SK-N-SH (cell line): ENCODE data around the gene PAX2. TPM values are rescaled to one million over a fixed set of nuclear protein-coding genes. Genes with fewer than 3 reads are reported as not detected.

Source experiments
- CTCF ChIA-PET: fragments of 300-600, 350-600 bp; formaldehyde crosslinking; extraction: SDS; loops from one replicate; lab custom pipeline; 2021; lab: Yijun Ruan, JAX
- POLR2A ChIA-PET: fragments of 350-600 bp; sonication (Branson Sonifier 250); formaldehyde crosslinking; extraction: SDS; loops from one replicate; lab custom pipeline; 2020; ENCODE audit warnings: antibody characterized with exemption, inconsistent platforms; lab: Yijun Ruan, JAX
- DNase-seq: peaks from one replicate; pipeline ENCODE4 v3.0.0; 2012
- H2AFZ ChIP-seq: fragments of 200-600 bp; sonication (generic); 2 replicates; pipeline ENCODE4 v1.8.1; 2016; ENCODE audit warnings: antibody characterized with exemption, mild to moderate bottlenecking, low read depth
- H3F3A ChIP-seq: fragments of 200-600 bp; sonication (generic); replicated peaks from 2 replicates; pipeline ENCODE3; 2016; ENCODE audit warnings: antibody characterized with exemption, mild to moderate bottlenecking; ENCODE audit not compliant: insufficient read depth
- H3K27ac ChIP-seq, 2 experiments: fragments of 200-500 bp in 1 of 2; fragments of 200-600 bp in 1 of 2; sonication (Bioruptor generic) in 1 of 2; sonication (generic), shearing (Covaris generic) in 1 of 2; 2 replicates each; pipeline versions ENCODE4 v1.5.1 to v1.6.1; 2014 to 2016; ENCODE audit warnings: low read depth in 2 of 2, inconsistent platforms in 1 of 2, low read length in 1 of 2, mild to moderate bottlenecking in 1 of 2, mixed read lengths in 1 of 2
- H3K27me3 ChIP-seq: fragments of 200-600 bp; sonication (generic), shearing (Covaris generic); 2 replicates; pipeline ENCODE4 v1.6.1; 2016; ENCODE audit warnings: mixed run types; ENCODE audit not compliant: insufficient read depth
- H3K36me3 ChIP-seq, 2 experiments: fragments of 200-500 bp in 1 of 2; fragments of 200-600 bp in 1 of 2; sonication (Bioruptor generic) in 1 of 2; sonication (generic) in 1 of 2; replicated peaks in 1 of 2; 2 replicates each; pipeline versions ENCODE3 to v1.5.1; 2014 to 2016; ENCODE audit warnings: low read length in 1 of 2, mild to moderate bottlenecking in 1 of 2; ENCODE audit not compliant: insufficient read depth in 2 of 2, control insufficient read depth in 1 of 2
- H3K4me1 ChIP-seq, 2 experiments: fragments of 200-500 bp in 1 of 2; fragments of 200-600 bp in 1 of 2; sonication (Bioruptor generic) in 1 of 2; sonication (generic), shearing (Covaris generic) in 1 of 2; 2 replicates each; pipeline versions ENCODE4 v1.5.1 to v1.6.1; 2014 to 2016; ENCODE audit warnings: low read depth in 1 of 2, low read length in 1 of 2, mixed run types in 1 of 2; ENCODE audit not compliant: insufficient read depth in 2 of 2, control insufficient read depth in 1 of 2
- H3K4me2 ChIP-seq: fragments of 200-600 bp; sonication (generic), shearing (Covaris generic); 2 replicates; pipeline ENCODE4 v1.6.1; 2017; ENCODE audit warnings: mixed run types
- H3K4me3 ChIP-seq, 2 experiments: fragments of 200-500 bp in 1 of 2; fragments of 200-600 bp in 1 of 2; sonication (Bioruptor generic) in 1 of 2; sonication (generic), shearing (Covaris generic) in 1 of 2; 2 replicates each; pipeline versions ENCODE4 v1.5.1 to v1.8.1; 2014 to 2016; ENCODE audit warnings: low read depth in 2 of 2, inconsistent platforms in 1 of 2, low read length in 1 of 2, mild to moderate bottlenecking in 1 of 2, mixed read lengths in 1 of 2, moderate library complexity in 1 of 2
- H3K79me2 ChIP-seq: fragments of 200-600 bp; sonication (generic); 2 replicates; pipeline ENCODE4 v1.8.1; 2017; ENCODE audit warnings: mild to moderate bottlenecking; ENCODE audit not compliant: insufficient read depth
- H3K9ac ChIP-seq: fragments of 200-600 bp; sonication (generic); 2 replicates; pipeline ENCODE4 v1.6.1; 2017; ENCODE audit warnings: mixed run types
- H3K9me2 ChIP-seq: fragments of 200-600 bp; sonication (generic); 2 replicates; pipeline ENCODE4 v1.6.1; 2017; ENCODE audit warnings: mixed run types
- H3K9me3 ChIP-seq: fragments of 200-600 bp; sonication (generic); 2 replicates; pipeline ENCODE4 v1.6.1; 2017; ENCODE audit warnings: mixed run types, mild to moderate bottlenecking, moderate library complexity
- H4K20me1 ChIP-seq: fragments of 200-600 bp; sonication (generic); 2 replicates; pipeline ENCODE4 v1.6.1; 2017; ENCODE audit warnings: mild to moderate bottlenecking, mixed run types; ENCODE audit not compliant: insufficient read depth
- ELF1 ChIP-seq: IDR thresholded peaks from 2 replicates; pipeline ENCODE4 v1.4.0; 2012
- EZH2phosphoT487 ChIP-seq: fragments of 200-600 bp; sonication (generic); IDR thresholded peaks from 2 replicates; pipeline ENCODE4 v1.6.1; 2017; ENCODE audit warnings: low read depth, mixed run types, mild to moderate bottlenecking, antibody characterized with exemption, moderate library complexity, borderline replicate concordance
- FOSL2 ChIP-seq: IDR thresholded peaks from 2 replicates; pipeline ENCODE4 v1.4.0; 2012; ENCODE audit warnings: low read depth, mild to moderate bottlenecking, moderate library complexity, borderline replicate concordance
- FOXJ3 ChIP-seq: sonication (generic); formaldehyde crosslinking; IDR thresholded peaks from 2 replicates; pipeline ENCODE4 v1.5.1; 2020; ENCODE audit warnings: mild to moderate bottlenecking, missing genetic modification reagents
- GABPA ChIP-seq: IDR thresholded peaks from 2 replicates; pipeline ENCODE4 v1.4.0; 2012; ENCODE audit warnings: low read depth, mild to moderate bottlenecking
- GATA2 ChIP-seq: sonication (generic); formaldehyde crosslinking; IDR thresholded peaks from 2 replicates; pipeline ENCODE4 v1.5.0; 2020; ENCODE audit warnings: mild to moderate bottlenecking, missing genetic modification reagents
- JUND ChIP-seq: IDR thresholded peaks from 2 replicates; pipeline ENCODE4 v1.4.0; 2012
- MXI1 ChIP-seq: IDR thresholded peaks from 2 replicates; pipeline ENCODE4 v1.6.1; 2012; ENCODE audit warnings: mild to moderate bottlenecking, low read depth, low read length, improper control_type of control experiment
- NRF1 ChIP-seq: IDR thresholded peaks from 2 replicates; pipeline ENCODE4 v1.6.1; 2012; ENCODE audit warnings: low read depth, mild to moderate bottlenecking, low read length
- POLR2AphosphoS5 ChIP-seq: IDR thresholded peaks from 2 replicates; pipeline ENCODE4 v1.6.1; 2012; ENCODE audit warnings: low read depth, low read length
- RXRA ChIP-seq: IDR thresholded peaks from 2 replicates; pipeline ENCODE4 v1.4.0; 2012; ENCODE audit warnings: low read depth, mild to moderate bottlenecking, borderline replicate concordance
- SIN3A ChIP-seq: IDR thresholded peaks from 2 replicates; pipeline ENCODE4 v1.6.1; 2012; ENCODE audit warnings: low read depth, mild to moderate bottlenecking, low read length, moderate library complexity, borderline replicate concordance
- SMC3 ChIP-seq: IDR thresholded peaks from 2 replicates; pipeline ENCODE4 v1.6.1; 2012; ENCODE audit warnings: low read depth, low read length, improper control_type of control experiment
- TCF12 ChIP-seq: IDR thresholded peaks from 2 replicates; pipeline ENCODE4 v1.4.0; 2012
- TEAD4 ChIP-seq: IDR thresholded peaks from 2 replicates; pipeline ENCODE4 v1.4.0; 2012; ENCODE audit warnings: mild to moderate bottlenecking, borderline replicate concordance; ENCODE audit not compliant: insufficient read depth
- WGBS: methylation state at CpG from one replicate; pipeline ENCODE4 v1.1.6; 2017; ENCODE audit warnings: low lambda C conversion rate; 5-methylcytosine and 5-hydroxymethylcytosine counted together
- polyA plus RNA-seq, 3 experiments: library from polyadenylated mRNA; depleted of rRNA; stranded (reverse); fragments of >200 nt; gene quantifications; 2 replicates each; pipeline ENCODE4 v1.2.3, GENCODE V29; 2012
- TF ChIP-seq, protein P1 (sequence below): fragments of 150-350 bp; IDR thresholded peaks from 2 replicates; pipeline ENCODE4 v1.6.1; 2017; ENCODE audit warnings: antibody characterized with exemption, low read length, low read depth, borderline replicate concordance
- TF ChIP-seq, protein P2 (sequence below): IDR thresholded peaks from 2 replicates; pipeline ENCODE4 v1.4.0; 2012; ENCODE audit warnings: low read depth, borderline replicate concordance
- TF ChIP-seq, protein P3 (sequence below): fragments of 200-600 bp; sonication (generic); IDR thresholded peaks from 2 replicates; pipeline ENCODE4 v1.6.1; 2017; ENCODE audit warnings: antibody characterized with exemption, mild to moderate bottlenecking, moderate library complexity
- TF ChIP-seq, protein P4 (sequence below): IDR thresholded peaks from 2 replicates; pipeline ENCODE4 v1.4.0; 2012; ENCODE audit warnings: low read depth, borderline replicate concordance

Gene PAX2
- polyA plus RNA-seq, 1 of the 3 experiments (the other 2 are of a cell fraction), result not detected

DNA sequence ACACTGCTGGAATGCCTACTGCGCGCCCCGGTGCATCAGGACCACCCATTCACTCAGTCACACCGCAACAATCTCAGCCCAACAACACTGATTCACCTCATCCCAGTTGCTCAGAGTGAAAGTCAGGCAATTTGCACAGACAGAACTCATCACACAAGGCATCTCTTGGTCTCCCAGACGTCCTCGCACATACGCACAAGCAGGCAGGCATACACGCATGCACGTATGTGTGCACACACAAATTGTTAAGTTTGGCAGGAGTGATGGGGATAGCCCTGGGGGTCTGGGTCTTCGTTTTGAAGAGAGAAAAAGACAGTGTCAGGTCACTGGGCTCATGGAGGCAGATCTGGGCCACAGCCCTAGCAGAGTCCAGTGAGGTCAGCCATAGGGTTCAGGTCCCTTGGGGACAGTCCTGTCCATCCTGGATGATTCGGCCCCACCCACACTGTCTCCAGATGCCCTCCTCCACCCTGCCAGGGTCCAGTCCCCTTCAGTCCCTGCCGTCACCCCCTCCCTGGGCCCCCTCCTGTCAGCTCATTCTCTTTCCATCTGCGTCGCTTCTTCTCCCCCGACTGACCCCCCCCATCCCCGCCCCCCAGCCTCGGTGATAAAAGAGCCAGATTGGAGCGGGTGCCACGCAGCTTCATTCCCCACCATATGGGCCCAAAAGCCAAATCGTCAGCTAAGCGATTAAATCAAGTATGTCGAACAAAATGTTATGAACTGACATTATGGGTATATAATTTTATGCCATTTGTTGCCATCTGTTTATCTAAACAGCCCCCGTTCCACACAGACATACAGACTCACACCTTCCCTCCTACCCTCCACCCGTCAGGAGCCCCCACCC, 118.9 kb downstream of the PAX2 start:
- Histone ChIP-seq H3K4me3 (no peak overlapping the region), H3F3A (no peaks in the 10 kb centered on the region), H3K36me3 (no peaks in the 10 kb centered on the region), H4K20me1 (no peaks in the 10 kb centered on the region), H3K9me3 (no peaks in the 10 kb centered on the region), H3K4me2 (no peak overlapping the region), H3K27me3 (peaks cover 33% of the 10 kb centered on the region), H3K9ac (no peak overlapping the region), H3K4me1 (no peaks in the 10 kb centered on the region; a peak in 1 of 4 replicates), H3K27ac (no peak overlapping the region), H3K9me2 (no peaks in the 10 kb centered on the region), H2AFZ (no peak overlapping the region), H3K79me2 (no peaks in the 10 kb centered on the region)
- POLR2A ChIA-PET, result no interaction called here
- CTCF ChIA-PET, result interaction anchor here (1.0 to 1.7 kb wide), 3 partner anchors 14 to 302 kb away, joined by 3 to 6 read pairs (median 5); no protein-coding TSS in a partner anchor
- DNase-seq, result no peak
- 65% methylated on average over 24 of the region's 24 CpGs for WGBS
- TF ChIP-seq JUND (no peak), TCF12 (no peak), NRF1 (no peak), SIN3A (no peak), RXRA (no peak), FOSL2 (no peak), ELF1 (no peak), SMC3 (no peak), FOXJ3 (CRISPR knock-in tag) (no peak), POLR2AphosphoS5 (no peak), EZH2phosphoT487 (no peak), GABPA (no peak), TEAD4 (no peak), MXI1 (no peak), GATA2 (CRISPR knock-in tag) (no peak)
- TF ChIP-seq, protein P1, sequence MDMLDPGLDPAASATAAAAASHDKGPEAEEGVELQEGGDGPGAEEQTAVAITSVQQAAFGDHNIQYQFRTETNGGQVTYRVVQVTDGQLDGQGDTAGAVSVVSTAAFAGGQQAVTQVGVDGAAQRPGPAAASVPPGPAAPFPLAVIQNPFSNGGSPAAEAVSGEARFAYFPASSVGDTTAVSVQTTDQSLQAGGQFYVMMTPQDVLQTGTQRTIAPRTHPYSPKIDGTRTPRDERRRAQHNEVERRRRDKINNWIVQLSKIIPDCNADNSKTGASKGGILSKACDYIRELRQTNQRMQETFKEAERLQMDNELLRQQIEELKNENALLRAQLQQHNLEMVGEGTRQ, result no peak
- TF ChIP-seq, protein P2, sequence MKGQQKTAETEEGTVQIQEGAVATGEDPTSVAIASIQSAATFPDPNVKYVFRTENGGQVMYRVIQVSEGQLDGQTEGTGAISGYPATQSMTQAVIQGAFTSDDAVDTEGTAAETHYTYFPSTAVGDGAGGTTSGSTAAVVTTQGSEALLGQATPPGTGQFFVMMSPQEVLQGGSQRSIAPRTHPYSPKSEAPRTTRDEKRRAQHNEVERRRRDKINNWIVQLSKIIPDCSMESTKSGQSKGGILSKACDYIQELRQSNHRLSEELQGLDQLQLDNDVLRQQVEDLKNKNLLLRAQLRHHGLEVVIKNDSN, result no peak
- TF ChIP-seq, protein P3, sequence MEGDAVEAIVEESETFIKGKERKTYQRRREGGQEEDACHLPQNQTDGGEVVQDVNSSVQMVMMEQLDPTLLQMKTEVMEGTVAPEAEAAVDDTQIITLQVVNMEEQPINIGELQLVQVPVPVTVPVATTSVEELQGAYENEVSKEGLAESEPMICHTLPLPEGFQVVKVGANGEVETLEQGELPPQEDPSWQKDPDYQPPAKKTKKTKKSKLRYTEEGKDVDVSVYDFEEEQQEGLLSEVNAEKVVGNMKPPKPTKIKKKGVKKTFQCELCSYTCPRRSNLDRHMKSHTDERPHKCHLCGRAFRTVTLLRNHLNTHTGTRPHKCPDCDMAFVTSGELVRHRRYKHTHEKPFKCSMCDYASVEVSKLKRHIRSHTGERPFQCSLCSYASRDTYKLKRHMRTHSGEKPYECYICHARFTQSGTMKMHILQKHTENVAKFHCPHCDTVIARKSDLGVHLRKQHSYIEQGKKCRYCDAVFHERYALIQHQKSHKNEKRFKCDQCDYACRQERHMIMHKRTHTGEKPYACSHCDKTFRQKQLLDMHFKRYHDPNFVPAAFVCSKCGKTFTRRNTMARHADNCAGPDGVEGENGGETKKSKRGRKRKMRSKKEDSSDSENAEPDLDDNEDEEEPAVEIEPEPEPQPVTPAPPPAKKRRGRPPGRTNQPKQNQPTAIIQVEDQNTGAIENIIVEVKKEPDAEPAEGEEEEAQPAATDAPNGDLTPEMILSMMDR, result no peak
- TF ChIP-seq, protein P4, sequence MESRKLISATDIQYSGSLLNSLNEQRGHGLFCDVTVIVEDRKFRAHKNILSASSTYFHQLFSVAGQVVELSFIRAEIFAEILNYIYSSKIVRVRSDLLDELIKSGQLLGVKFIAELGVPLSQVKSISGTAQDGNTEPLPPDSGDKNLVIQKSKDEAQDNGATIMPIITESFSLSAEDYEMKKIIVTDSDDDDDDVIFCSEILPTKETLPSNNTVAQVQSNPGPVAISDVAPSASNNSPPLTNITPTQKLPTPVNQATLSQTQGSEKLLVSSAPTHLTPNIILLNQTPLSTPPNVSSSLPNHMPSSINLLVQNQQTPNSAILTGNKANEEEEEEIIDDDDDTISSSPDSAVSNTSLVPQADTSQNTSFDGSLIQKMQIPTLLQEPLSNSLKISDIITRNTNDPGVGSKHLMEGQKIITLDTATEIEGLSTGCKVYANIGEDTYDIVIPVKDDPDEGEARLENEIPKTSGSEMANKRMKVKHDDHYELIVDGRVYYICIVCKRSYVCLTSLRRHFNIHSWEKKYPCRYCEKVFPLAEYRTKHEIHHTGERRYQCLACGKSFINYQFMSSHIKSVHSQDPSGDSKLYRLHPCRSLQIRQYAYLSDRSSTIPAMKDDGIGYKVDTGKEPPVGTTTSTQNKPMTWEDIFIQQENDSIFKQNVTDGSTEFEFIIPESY, result no peak
